ENCODE results near the gene CLEC18C. TPM values are rescaled to one million over a fixed set of nuclear protein-coding genes. Genes with fewer than 3 reads are reported as not detected.
A peak's percentile ranks its signal among the peaks of the same experiment; 100 is the strongest.

Gene CLEC18C
- total RNA-seq, 1 donor, result 0.36 TPM

DNA sequence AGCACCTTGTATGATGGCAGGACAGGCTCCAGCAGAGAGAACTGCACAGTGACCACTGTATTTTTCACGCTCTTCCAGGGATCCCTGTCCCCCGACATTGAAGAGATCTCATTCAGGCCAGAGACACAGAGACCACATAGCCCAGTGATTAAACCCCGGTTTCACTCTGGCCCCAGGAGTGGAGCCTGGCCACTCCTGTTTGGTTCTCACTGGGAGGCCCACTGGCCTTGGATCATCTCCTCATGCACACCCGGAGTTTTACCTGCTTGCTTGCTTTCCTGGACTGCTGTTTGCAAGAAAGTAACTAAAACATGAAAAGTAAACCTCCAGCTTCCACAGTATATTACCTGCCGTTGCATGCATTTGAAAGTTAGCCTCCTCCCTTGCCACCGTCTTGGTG is 13.2 kb upstream of the CLEC18C start:
- Histone ChIP-seq H3K4me3 (ENCODE audit: insufficient read depth, low read length) (no peak overlapping the region), H3K27me3 (ENCODE audit: insufficient read depth, low read length) (no peaks in the 10 kb centered on the region), H3K4me2 (ENCODE audit: insufficient read depth, low read length) (no peak overlapping the region), H2AFZ (ENCODE audit: low read length) (no peak overlapping the region), H3K79me2 (ENCODE audit: insufficient read depth, low read length) (no peaks in the 10 kb centered on the region), H3K36me3 (ENCODE audit: insufficient read depth, low read length) (peaks cover 36% of the 10 kb centered on the region), H4K20me1 (ENCODE audit: insufficient read depth, low read length) (peaks cover 2% of the 10 kb centered on the region), H3K9me3 (ENCODE audit: low read depth, low read length) (no peaks in the 10 kb centered on the region), H3K4me1 (ENCODE audit: insufficient read depth, low read length) (peaks cover 8% of the 10 kb centered on the region), H3K27ac (ENCODE audit: low read depth, low read length) (no peak overlapping the region)
- TF ChIP-seq, protein P1, sequence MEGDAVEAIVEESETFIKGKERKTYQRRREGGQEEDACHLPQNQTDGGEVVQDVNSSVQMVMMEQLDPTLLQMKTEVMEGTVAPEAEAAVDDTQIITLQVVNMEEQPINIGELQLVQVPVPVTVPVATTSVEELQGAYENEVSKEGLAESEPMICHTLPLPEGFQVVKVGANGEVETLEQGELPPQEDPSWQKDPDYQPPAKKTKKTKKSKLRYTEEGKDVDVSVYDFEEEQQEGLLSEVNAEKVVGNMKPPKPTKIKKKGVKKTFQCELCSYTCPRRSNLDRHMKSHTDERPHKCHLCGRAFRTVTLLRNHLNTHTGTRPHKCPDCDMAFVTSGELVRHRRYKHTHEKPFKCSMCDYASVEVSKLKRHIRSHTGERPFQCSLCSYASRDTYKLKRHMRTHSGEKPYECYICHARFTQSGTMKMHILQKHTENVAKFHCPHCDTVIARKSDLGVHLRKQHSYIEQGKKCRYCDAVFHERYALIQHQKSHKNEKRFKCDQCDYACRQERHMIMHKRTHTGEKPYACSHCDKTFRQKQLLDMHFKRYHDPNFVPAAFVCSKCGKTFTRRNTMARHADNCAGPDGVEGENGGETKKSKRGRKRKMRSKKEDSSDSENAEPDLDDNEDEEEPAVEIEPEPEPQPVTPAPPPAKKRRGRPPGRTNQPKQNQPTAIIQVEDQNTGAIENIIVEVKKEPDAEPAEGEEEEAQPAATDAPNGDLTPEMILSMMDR (IDR thresholded peaks at IDR 0.05; ENCODE audit: extremely low read depth, low read depth, low read length), result no peak
- peak; percentile 41 for DNase-seq (ENCODE audit: insufficient read length, low spot score, missing footprints)

DNA sequence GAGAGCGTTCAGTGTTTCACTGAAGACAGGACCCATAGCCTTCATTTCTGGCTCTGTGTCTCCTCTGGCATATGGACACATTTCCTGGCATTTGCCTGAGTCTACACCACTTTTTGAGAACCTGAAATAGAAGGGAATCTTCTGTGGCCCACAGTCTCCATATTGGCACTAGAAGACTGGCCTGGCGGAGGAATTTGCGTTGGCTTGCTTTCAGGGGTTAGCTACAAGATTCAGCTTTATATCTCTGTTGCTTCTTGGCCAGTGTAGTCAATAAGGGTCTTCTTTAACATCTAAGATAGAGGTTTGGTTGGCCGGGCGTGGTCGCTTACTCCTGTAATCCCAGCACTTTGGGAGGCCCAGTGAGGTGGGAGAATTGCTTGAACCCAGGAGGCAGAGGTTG is 12.8 kb upstream of the CLEC18C start:
- H2AFZ ChIP-seq (ENCODE audit: low read length), result no peak overlapping the region
- H3K4me2 ChIP-seq (ENCODE audit: insufficient read depth, low read length), result no peak overlapping the region
- H3K27me3 ChIP-seq (ENCODE audit: insufficient read depth, low read length), result no peaks in the 10 kb centered on the region
- H4K20me1 ChIP-seq (ENCODE audit: insufficient read depth, low read length), result peaks cover 2% of the 10 kb centered on the region
- H3K4me3 ChIP-seq (ENCODE audit: insufficient read depth, low read length), result no peak overlapping the region
- H3K36me3 ChIP-seq (ENCODE audit: insufficient read depth, low read length), result peaks cover 36% of the 10 kb centered on the region
- DNase-seq (ENCODE audit: insufficient read length, low spot score, missing footprints), result peak; percentile 66
- peaks cover 8% of the 10 kb centered on the region for H3K4me1 ChIP-seq (ENCODE audit: insufficient read depth, low read length)
- H3K79me2 ChIP-seq (ENCODE audit: insufficient read depth, low read length), result no peaks in the 10 kb centered on the region
- TF ChIP-seq, protein P1 (IDR thresholded peaks at IDR 0.05; ENCODE audit: extremely low read depth, low read depth, low read length), result no peak
- H3K9me3 ChIP-seq (ENCODE audit: low read depth, low read length), result no peaks in the 10 kb centered on the region
- no peak overlapping the region for H3K27ac ChIP-seq (ENCODE audit: low read depth, low read length)

DNA sequence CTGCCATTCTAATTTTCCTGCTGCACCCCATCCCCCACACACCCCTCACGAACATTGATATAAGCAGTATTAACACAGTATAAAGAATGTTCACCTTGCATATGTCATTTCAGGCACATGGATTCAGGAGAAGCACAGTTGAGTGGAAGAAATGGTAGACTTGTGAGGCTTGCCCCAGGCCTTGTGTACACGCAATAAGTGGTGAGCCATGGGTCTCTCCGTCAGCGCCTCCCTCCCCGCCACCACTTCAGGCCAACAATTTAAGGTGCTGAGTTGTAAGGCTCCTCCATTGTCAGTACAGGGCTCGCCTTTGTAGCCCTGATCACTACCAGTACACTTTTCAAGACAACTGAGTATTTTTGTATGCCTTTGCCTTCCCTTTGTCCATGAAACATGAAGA is 12.2 kb upstream of the CLEC18C start:
- Histone ChIP-seq H3K27ac (ENCODE audit: low read depth, low read length) (no peak overlapping the region), H2AFZ (ENCODE audit: low read length) (no peak overlapping the region), H3K27me3 (ENCODE audit: insufficient read depth, low read length) (no peaks in the 10 kb centered on the region), H3K9me3 (ENCODE audit: low read depth, low read length) (no peaks in the 10 kb centered on the region), H3K4me3 (ENCODE audit: insufficient read depth, low read length) (no peak overlapping the region), H4K20me1 (ENCODE audit: insufficient read depth, low read length) (peaks cover 2% of the 10 kb centered on the region), H3K36me3 (ENCODE audit: insufficient read depth, low read length) (peaks cover 34% of the 10 kb centered on the region), H3K4me2 (ENCODE audit: insufficient read depth, low read length) (no peak overlapping the region), H3K4me1 (ENCODE audit: insufficient read depth, low read length) (peaks cover 8% of the 10 kb centered on the region), H3K79me2 (ENCODE audit: insufficient read depth, low read length) (no peaks in the 10 kb centered on the region)
- TF ChIP-seq, protein P1 (IDR thresholded peaks at IDR 0.05; ENCODE audit: extremely low read depth, low read depth, low read length), result no peak
- peak; percentile 32 for DNase-seq (ENCODE audit: insufficient read length, low spot score, missing footprints)

DNA sequence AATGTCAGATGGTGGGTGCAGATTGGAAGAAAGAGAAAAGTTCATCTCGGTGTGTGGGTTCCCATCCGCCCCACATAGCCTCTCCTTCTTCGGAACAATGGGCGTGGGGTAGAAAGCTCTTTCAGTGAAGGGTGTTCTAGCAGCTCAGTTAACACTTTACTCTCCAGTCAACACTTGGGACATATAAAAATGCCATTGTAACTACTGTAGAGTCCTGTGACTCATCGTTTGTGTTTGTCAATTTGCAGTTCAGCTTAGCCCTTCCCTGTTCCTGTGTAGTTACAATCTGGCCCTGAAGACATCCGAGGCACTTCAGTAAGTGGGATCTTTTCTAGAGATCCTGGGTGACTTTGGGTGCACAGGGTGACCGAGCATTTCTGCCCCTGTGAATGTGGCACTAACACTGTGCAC is 11.5 kb upstream of the CLEC18C start:
- H3K27me3 ChIP-seq (ENCODE audit: insufficient read depth, low read length), result no peaks in the 10 kb centered on the region
- no peak overlapping the region for H3K27ac ChIP-seq (ENCODE audit: low read depth, low read length)
- peak; percentile 90 for DNase-seq (ENCODE audit: insufficient read length, low spot score, missing footprints)
- no peak overlapping the region for H3K4me2 ChIP-seq (ENCODE audit: insufficient read depth, low read length)
- TF ChIP-seq, protein P1 (IDR thresholded peaks at IDR 0.05; ENCODE audit: extremely low read depth, low read depth, low read length), result no peak
- H3K4me1 ChIP-seq (ENCODE audit: insufficient read depth, low read length), result peaks cover 8% of the 10 kb centered on the region
- H3K9me3 ChIP-seq (ENCODE audit: low read depth, low read length), result no peaks in the 10 kb centered on the region
- H3K79me2 ChIP-seq (ENCODE audit: insufficient read depth, low read length), result no peaks in the 10 kb centered on the region
- H4K20me1 ChIP-seq (ENCODE audit: insufficient read depth, low read length), result no peaks in the 10 kb centered on the region
- no peak overlapping the region for H2AFZ ChIP-seq (ENCODE audit: low read length)
- no peak overlapping the region for H3K4me3 ChIP-seq (ENCODE audit: insufficient read depth, low read length)
- H3K36me3 ChIP-seq (ENCODE audit: insufficient read depth, low read length), result peaks cover 27% of the 10 kb centered on the region
